Measurements from ENCODE around the gene CAPNS1.

The CAPNS1 gene

GRCh38 chr19:36139473-36140303 lies at the start of gene CAPNS1:
Gene CAPNS1 (plus strand): TSS chr19:36140066. CDS start chr19:36141012, 946 bp downstream.
- FAIRE-seq = peak; percentile 50
- peak; percentile 88 for DNase-seq (ENCODE audit: low spot score)

GRCh38 chr19:36090910-36091695 lies 48.8 kb upstream of the CAPNS1 start:
- FAIRE-seq (no peak), DNase-seq (ENCODE audit: low spot score) (no peak)

DNA sequence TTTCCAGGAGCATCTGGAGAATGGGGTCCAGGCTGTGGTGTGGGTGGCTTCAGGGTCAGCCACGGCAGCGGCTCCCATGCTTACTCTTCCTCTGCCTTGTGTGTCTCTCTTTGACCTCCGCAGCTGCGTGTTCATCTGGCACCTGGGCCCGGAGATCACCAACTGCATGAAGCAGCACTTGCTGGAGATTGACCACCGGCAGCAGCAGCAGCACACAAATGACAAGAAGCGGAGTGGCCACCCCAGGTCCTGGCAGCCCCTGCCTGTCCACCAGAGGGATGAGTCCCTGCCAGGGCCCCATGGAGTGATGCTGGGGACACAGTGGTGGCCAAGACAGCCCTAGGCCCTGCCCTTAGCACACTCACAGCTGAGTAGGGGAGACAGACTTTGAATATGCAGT lies 47.3 kb upstream of the CAPNS1 start:
- DNase-seq (ENCODE audit: low spot score) = no peak
- no peak for FAIRE-seq

DNA sequence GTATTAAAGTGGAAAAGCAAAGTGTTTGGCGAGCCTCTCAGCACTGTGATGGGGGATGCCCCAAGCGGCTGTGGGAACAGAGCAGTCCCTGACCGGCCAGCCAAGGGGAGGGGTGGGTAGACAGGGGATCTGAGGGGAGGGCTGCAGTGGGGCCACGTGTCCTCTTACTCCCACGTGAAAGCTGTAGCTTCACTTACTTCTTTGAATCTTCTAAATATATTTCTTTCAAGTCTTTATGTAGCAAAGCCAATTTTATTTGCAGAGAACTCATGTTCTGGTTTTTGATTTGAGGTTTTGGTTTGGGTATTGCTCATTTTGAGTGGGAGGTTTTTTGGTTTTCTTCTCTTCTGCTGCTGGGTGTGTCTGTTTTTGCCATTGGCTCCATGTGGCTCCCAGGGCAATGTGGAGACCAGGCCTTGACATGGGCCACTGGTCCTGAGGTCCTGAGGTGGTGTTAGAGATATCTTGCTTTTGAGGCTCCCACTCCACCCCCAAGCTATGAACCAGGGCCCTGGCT lies 46.7 kb upstream of the CAPNS1 start:
- DNase-seq (ENCODE audit: low spot score) (no peak), FAIRE-seq (no peak)

DNA sequence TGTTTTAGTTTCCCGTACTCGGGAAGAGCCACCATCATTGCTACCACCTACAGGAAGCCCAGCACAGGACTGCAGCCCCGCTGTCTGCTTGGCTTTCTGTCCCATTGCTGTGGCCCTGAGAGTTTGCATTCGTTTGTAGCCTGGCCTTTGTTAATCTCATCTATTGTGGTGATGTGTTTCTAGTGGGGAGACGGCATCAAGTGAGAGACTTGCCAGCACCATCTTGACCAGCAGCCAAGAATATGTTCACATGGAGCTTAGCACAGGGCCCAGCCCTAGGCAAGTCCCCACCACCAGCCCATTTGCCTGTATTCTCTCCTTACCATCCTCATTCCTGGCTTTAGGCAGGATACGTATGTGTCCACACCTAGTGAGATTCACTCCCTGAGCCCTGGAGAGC lies 46.2 kb upstream of the CAPNS1 start:
- DNase-seq (ENCODE audit: low spot score) = no peak
- FAIRE-seq = no peak

DNA sequence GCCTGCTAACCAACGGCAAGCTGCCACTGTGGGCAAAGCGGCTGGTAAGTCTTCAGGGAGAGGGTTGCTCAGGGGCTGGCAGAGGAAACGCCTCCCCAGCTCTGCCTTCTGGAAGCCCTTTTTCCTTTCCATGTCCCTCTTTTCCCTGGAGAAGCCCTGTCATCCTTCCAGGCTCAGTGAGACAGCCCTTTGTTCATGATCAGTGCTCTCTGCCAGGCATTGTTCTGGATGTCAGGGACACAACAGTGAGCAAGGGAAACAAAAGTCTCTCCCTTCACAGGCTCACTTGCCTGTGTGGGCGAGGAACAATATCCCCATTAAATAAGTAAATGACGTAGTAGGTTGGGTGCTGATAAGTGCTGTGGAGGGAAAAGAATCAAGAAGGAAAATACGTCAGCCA lies 42.8 kb upstream of the CAPNS1 start:
- DNase-seq (ENCODE audit: low spot score) = no peak
- FAIRE-seq = no peak

- no peak for FAIRE-seq
Observed at GRCh38 chr19:36099166-36099785, 40.6 kb upstream of the CAPNS1 start.

GRCh38 chr19:36100476-36100875 lies 39.4 kb upstream of the CAPNS1 start:
- FAIRE-seq = no peak
- DNase-seq (ENCODE audit: low spot score) = no peak

More at GRCh38 chr19:36099166-36099785, 40.6 kb upstream of the CAPNS1 start:
- DNase-seq (ENCODE audit: low spot score) = no peak

DNA sequence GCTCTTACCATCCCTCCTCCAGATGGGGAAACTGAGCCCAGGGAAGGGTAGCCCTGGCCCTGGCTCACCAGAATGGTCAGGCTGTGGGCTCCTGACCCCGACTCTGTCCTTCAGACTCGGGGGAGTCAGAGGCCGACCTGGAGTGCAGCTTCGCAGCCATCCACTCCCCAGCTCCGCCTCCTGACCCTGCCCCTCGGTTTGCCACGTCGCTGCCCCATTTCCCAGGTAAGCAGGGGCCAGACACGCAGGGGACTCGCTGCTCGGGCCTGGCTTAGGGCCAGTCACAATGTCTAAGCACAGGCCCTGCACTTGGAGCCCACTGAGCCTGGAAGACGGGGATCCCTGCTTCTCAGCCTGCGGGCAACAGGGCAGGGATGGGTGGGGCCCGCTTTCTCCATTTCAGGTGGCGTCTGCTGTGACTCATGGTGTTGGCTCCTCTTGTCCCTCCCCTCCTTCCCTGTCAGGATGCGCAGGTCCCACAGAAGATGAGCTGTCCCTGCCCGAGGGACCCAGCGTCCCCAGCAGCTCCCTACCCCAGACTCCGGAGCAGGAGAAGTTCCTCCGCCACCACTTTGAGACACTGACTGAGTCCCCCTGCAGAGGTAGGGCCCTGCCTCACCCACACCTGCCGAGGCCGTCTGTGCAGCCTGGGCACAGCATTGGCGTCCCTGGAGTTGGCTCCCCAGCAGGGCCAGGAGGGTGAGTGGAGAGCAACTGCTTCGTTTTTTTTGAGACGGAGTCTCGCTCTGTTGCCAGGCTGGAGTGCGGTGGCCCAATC lies 38.1 kb upstream of the CAPNS1 start:
- no peak for FAIRE-seq

DNA sequence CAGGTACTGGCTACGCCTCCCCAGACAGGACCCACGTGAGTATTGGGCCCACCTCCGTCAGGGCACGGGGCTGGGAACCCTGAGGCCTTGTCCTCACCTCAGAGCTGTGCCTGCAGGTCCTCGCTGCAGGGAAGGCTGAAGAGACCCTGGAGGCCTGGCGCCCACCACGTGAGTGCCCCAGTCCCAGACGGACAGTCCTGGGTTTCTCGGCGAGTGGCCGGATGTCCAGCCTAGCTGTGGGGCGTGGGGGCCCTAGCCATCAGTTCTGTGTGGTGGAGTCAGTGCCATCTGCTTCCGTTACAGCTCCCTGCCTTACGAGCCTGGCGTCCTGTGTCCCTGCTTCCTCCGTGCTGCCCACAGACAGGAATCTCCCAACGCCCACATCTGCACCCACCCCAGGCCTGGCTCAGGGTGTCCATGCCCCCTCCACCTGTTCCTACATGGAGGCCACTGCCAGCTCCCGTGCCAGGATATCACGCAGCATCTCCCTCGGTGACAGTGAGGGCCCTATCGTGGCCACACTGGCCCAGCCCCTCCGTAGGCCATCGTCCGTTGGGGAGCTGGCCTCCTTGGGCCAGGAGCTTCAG lies 36.7 kb upstream of the CAPNS1 start:
- no peak for FAIRE-seq
- DNase-seq (ENCODE audit: low spot score) = no peak

More for the DNA sequence above, 38.1 kb upstream of the CAPNS1 start:
- DNase-seq (ENCODE audit: low spot score) = no peak

DNA sequence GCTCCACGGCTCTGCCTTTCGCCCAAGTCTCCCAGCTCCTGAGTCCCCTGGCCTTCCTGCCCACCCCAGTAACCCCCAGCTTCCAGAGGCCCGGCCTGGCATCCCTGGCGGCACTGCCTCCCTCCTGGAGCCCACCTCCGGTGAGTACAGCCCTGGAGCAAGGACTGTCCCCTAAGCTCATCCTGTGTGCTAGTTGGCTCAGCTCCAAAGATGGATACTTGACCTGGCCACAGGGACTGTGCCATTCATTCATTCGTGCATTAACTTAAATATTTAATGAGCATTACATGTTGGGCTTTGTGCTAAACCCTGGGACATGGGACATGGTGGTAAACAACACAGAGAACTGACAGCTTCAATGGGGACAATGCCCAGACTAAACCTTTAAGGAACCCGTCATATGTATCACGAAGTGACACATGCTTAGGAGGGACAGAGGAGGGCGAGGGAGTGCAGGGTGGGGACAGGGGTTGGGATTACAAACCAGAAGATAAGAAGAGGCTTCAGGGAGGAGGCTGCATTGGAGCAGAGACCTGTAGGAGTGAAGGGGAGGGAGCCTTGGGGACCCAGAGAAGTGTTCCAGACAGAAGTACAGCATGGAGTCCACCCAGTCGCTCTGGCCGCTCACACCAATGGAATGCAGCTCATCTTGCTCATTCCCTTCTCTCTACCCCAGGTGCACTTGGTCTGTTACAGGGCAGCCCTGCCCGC lies 35.9 kb upstream of the CAPNS1 start:
- no peak for FAIRE-seq
- peak; percentile 11 for DNase-seq (ENCODE audit: low spot score)

GRCh38 chr19:36106441-36106840 lies 33.4 kb upstream of the CAPNS1 start:
- no peak for FAIRE-seq
- no peak for DNase-seq (ENCODE audit: low spot score)

DNA sequence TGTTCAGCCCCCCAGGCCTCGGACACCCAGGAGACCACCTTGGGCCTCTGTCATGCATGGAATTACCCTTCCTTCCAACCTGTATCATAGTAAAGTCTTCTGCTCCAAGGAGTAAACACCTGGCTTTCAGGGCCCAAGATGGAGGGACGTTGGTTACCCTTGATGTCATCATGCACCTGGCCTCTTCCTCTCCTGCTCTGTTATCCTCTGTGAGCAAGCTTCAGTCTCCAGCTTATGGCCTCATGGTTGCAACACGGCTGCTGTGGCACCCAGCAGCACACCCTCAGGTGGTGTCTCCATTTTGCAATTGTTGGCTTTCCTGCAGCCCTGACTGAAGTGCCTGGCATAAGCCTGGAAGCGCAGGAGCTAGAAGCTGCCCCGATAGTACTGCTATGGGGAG lies 32.9 kb upstream of the CAPNS1 start:
- no peak for FAIRE-seq

GRCh38 chr19:36108684-36109083 lies 31.2 kb upstream of the CAPNS1 start:
- DNase-seq (ENCODE audit: low spot score) (no peak), FAIRE-seq (no peak)

More for the DNA sequence above, 32.9 kb upstream of the CAPNS1 start:
- DNase-seq (ENCODE audit: low spot score) = no peak

DNA sequence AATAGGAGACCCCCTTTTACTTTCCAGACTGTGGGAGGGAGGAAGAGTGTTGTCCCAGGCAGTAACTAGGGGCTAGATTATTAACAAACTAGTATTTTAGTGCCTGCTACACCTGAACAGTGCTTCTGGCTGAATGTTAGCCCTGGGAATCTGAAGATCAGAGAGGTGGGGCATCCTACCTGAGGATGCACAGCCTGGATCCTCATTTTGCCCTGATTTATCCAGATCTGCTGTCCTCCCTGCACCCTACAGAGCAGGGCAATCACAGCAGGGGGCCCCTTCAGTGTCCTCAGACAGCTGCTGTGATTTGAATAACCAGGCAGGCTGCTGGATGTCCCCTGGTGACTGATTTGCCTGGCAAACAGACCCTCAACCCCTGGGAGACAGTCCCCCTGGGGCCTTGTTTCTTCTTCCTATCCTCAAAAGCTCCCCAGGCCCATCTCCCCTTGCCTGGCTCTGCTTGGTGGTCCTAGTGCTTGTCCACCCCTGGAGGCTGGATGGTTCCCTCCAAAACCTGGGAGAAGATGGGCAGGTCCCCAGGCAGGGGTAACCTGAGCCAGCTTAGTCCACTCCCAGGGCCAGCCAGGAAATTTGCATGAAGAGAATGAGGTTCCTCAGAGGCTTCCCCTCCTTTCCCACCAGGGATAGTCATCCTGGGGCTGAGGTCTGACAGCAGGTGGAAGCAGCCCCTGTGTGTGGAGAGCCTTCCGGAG lies 29.2 kb upstream of the CAPNS1 start, which contains the start of gene OVOL3:
Gene OVOL3 (plus strand): TSS at position 657 of the 713 bp plus-strand sequence. CDS start 60 bp downstream, outside the sequence.
- no peak for FAIRE-seq
- no peak for DNase-seq (ENCODE audit: low spot score)

GRCh38 chr19:36111200-36111539 lies 28.7 kb upstream of the CAPNS1 start:
- FAIRE-seq (no peak), DNase-seq (ENCODE audit: low spot score) (no peak)

DNA sequence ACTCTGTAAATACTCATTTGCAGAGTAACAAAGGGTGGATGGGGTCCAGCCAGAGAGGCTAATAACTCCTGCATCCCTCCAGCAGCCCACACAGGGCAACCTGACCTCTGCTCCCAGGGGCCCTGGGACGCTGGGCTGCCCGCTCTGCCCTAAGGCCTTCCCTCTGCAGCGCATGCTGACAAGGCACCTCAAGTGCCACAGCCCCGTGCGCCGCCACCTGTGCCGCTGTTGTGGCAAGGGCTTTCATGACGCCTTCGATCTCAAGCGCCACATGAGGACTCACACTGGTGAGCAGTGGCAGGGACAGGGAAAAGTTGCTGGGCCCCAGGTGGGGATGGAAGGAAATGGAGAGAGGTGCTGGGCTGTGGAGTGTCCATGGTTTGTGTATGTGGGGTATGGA lies 27.2 kb upstream of the CAPNS1 start:
- no peak for FAIRE-seq
- DNase-seq (ENCODE audit: low spot score) = no peak

- DNase-seq (ENCODE audit: low spot score) (no peak), FAIRE-seq (no peak)
Observed at GRCh38 chr19:36113425-36113824, 26.4 kb upstream of the CAPNS1 start.

Data from RCC 7860 (cell line).